ENCODE measurements around the gene USP13. TPM values are rescaled to one million over a fixed set of nuclear protein-coding genes. Genes with fewer than 3 reads are reported as not detected.

USP13 gene
- total and polyA plus RNA-seq, 2 of the 13 experiments (the other 11 are each of a cell fraction or from before 2014, with no cell fraction given) = 15.9 to 36.7 TPM

DNA sequence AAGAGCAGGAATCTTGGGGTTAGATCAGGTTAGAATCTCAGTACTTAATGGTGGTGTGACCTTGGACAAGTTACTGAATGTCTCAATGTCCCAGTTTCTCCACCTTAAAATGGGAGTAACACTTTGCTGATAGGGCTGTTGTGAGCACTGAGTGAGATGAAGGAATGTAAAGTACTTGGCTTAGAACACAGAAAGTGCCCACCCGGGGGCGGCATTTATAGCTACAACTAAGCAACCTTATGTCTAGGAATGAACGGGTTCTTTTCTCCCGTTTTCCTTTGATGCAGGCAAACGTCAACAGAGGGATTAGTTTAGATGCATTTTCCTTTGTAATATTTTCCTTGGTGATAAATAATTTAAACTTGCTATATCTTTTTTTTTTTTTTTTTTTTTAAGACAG is 176.6 kb downstream of the USP13 start:
- ChIA-PET CTCF (ENCODE audit: low intra/inter-chr PET ratio, low total read pairs) (no interaction called here), POLR2A (no interaction called here)
- no peaks in the 10 kb centered on the region; a peak in 1 of 5 replicates for H3K27me3 ChIP-seq (ENCODE audit: control insufficient read depth in 1 of 2, insufficient read depth in 2 of 2, low read length in 2 of 2)
- no peak overlapping the region for H3K4me2 ChIP-seq (ENCODE audit: low read depth, low read length)
- no peaks in the 10 kb centered on the region for H4K20me1 ChIP-seq (ENCODE audit: insufficient read depth, low read length)
- no peaks in the 10 kb centered on the region for H3K9me3 ChIP-seq (ENCODE audit: low read length)
- no peak overlapping the region for H3K9ac ChIP-seq (ENCODE audit: insufficient read depth, low read depth, low read length)
- no peak overlapping the region for H3K27ac ChIP-seq (ENCODE audit: extremely low read length, insufficient read depth, low read length)
- ATAC-seq (peak; percentile 38; the same call in 1 of the 3 replicates), FAIRE-seq (no peak), DNase-seq (ENCODE audit: low spot score) (no peak)
- intact Hi-C loops (cut with micrococcal nuclease; ENCODE audit: unreplicated experiment) = no loop called here
- 3% methylated on average over 5 of the region's 5 CpGs for WGBS (ENCODE audit: low lambda C conversion rate)
- H3K36me3 ChIP-seq (replicated peaks in 1 of 2; ENCODE audit: control insufficient read depth in 1 of 2, insufficient read depth in 2 of 2, low read length in 2 of 2) = no peaks in the 10 kb centered on the region
- H3K79me2 ChIP-seq (ENCODE audit: insufficient read depth, low read length) = no peaks in the 10 kb centered on the region
- H3K4me3 ChIP-seq (replicated peaks in 1 of 3; ENCODE audit: insufficient read depth in 1 of 3, low read depth in 2 of 3, low read length in 3 of 3) = no peak overlapping the region
- H3K4me1 ChIP-seq (ENCODE audit: insufficient read depth, low read length) = no peaks in the 10 kb centered on the region
- no TSS peak for BruUV-seq (replicated peaks)
- in situ Hi-C loops (cut with HindIII; ENCODE audit: extremely low pct_ligation_motif_present, low pct_unique_long_range_greater_than_20kb) = no loop called here
- no peak overlapping the region for H2AFZ ChIP-seq (ENCODE audit: low read length)
- TF ChIP-seq XRCC5 (optimal IDR thresholded peaks at IDR 0.05; ENCODE audit: low read length) (no peak), POLR2AphosphoS2 (IDR thresholded peaks at IDR 0.05; ENCODE audit: low read depth, low read length) (no peak), NFATC3 (CRISPR knock-in tag; IDR thresholded peaks at IDR 0.05) (no peak), MLLT10 (CRISPR knock-in tag; IDR thresholded peaks at IDR 0.05) (no peak), MXI1 (IDR thresholded peaks at IDR 0.05; ENCODE audit: borderline replicate concordance, low read depth, low read length) (no peak), RFXAP (CRISPR knock-in tag; IDR thresholded peaks at IDR 0.05; ENCODE audit: borderline replicate concordance) (no peak), NONO (IDR thresholded peaks at IDR 0.05) (no peak), NONO (CRISPR knock-in tag; conservative IDR thresholded peaks at IDR 0.05) (no peak), ZFYVE20 (CRISPR knock-in tag; IDR thresholded peaks at IDR 0.05; ENCODE audit: borderline replicate concordance, low read depth) (no peak), MEIS2 (CRISPR knock-in tag; IDR thresholded peaks at IDR 0.05) (no peak), ZNF572 (CRISPR knock-in tag; IDR thresholded peaks at IDR 0.05) (no peak)
- TF ChIP-seq, protein P1, sequence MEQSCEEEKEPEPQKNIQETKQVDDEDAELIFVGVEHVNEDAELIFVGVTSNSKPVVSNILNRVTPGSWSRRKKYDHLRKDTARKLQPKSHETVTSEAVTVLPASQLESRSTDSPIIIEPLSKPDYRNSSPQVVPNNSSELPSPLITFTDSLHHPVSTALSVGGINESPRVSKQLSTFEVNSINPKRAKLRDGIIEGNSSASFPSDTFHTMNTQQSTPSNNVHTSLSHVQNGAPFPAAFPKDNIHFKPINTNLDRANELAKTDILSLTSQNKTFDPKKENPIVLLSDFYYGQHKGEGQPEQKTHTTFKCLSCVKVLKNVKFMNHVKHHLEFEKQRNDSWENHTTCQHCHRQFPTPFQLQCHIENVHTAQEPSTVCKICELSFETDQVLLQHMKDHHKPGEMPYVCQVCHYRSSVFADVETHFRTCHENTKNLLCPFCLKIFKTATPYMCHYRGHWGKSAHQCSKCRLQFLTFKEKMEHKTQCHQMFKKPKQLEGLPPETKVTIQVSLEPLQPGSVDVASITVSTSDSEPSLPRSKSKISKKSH (CRISPR knock-in tag; IDR thresholded peaks at IDR 0.05; ENCODE audit: borderline replicate concordance) = no peak
- TF ChIP-seq, protein P2, sequence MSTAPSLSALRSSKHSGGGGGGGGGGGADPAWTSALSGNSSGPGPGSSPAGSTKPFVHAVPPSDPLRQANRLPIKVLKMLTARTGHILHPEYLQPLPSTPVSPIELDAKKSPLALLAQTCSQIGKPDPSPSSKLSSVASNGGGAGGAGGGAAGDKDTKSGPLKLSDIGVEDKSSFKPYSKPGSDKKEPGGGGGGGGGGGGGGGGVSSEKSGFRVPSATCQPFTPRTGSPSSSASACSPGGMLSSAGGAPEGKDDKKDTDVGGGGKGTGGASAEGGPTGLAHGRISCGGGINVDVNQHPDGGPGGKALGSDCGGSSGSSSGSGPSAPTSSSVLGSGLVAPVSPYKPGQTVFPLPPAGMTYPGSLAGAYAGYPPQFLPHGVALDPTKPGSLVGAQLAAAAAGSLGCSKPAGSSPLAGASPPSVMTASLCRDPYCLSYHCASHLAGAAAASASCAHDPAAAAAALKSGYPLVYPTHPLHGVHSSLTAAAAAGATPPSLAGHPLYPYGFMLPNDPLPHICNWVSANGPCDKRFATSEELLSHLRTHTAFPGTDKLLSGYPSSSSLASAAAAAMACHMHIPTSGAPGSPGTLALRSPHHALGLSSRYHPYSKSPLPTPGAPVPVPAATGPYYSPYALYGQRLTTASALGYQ (CRISPR knock-in tag; IDR thresholded peaks at IDR 0.05) = no peak

All from HepG2 (cell line).